ENCODE results near the gene ATP6AP2. TPM values are rescaled to one million over a fixed set of nuclear protein-coding genes. Genes with fewer than 3 reads are reported as not detected.

ATP6AP2 gene
- total RNA-seq, 1 experiment from 2014 or later: 78.7 TPM

DNA sequence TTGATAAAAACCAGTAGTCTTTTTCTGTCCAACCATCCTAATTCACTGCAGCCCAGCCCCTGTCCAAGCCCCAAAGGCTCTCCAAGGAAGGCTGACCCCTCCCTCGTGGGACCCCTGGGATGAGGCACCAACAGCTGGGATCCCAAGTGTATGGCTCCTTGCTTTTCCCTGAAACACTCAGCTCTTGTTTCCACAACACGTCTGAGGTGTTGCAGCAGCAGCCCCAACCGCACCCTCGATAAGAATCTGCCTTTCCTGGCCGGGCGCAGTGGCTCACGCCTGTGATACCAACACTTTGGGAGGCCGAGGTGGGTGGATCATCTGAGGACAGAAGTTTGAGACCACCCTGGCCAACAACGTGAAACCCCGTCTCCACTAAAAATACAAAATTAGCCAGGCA lies 17.0 kb upstream of the ATP6AP2 start:
- TF ChIP-seq, protein P1, sequence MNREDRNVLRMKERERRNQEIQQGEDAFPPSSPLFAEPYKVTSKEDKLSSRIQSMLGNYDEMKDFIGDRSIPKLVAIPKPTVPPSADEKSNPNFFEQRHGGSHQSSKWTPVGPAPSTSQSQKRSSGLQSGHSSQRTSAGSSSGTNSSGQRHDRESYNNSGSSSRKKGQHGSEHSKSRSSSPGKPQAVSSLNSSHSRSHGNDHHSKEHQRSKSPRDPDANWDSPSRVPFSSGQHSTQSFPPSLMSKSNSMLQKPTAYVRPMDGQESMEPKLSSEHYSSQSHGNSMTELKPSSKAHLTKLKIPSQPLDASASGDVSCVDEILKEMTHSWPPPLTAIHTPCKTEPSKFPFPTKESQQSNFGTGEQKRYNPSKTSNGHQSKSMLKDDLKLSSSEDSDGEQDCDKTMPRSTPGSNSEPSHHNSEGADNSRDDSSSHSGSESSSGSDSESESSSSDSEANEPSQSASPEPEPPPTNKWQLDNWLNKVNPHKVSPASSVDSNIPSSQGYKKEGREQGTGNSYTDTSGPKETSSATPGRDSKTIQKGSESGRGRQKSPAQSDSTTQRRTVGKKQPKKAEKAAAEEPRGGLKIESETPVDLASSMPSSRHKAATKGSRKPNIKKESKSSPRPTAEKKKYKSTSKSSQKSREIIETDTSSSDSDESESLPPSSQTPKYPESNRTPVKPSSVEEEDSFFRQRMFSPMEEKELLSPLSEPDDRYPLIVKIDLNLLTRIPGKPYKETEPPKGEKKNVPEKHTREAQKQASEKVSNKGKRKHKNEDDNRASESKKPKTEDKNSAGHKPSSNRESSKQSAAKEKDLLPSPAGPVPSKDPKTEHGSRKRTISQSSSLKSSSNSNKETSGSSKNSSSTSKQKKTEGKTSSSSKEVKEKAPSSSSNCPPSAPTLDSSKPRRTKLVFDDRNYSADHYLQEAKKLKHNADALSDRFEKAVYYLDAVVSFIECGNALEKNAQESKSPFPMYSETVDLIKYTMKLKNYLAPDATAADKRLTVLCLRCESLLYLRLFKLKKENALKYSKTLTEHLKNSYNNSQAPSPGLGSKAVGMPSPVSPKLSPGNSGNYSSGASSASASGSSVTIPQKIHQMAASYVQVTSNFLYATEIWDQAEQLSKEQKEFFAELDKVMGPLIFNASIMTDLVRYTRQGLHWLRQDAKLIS (CRISPR knock-in tag; IDR thresholded peaks at IDR 0.05; ENCODE audit: borderline replicate concordance): no peak
- TF ChIP-seq TP53 (CRISPR knock-in tag; IDR thresholded peaks at IDR 0.05) (no peak), EMX1 (CRISPR knock-in tag; IDR thresholded peaks at IDR 0.05) (no peak), NFATC4 (CRISPR knock-in tag; IDR thresholded peaks at IDR 0.05) (no peak), TEAD1 (CRISPR knock-in tag; IDR thresholded peaks at IDR 0.05) (no peak), NR3C1 (CRISPR knock-in tag; conservative IDR thresholded peaks at IDR 0.05; ENCODE audit: low read depth) (no peak), PRDM15 (CRISPR knock-in tag; IDR thresholded peaks at IDR 0.05) (no peak), PRRX2 (CRISPR knock-in tag; IDR thresholded peaks at IDR 0.05) (no peak)
- TF ChIP-seq, protein P2, sequence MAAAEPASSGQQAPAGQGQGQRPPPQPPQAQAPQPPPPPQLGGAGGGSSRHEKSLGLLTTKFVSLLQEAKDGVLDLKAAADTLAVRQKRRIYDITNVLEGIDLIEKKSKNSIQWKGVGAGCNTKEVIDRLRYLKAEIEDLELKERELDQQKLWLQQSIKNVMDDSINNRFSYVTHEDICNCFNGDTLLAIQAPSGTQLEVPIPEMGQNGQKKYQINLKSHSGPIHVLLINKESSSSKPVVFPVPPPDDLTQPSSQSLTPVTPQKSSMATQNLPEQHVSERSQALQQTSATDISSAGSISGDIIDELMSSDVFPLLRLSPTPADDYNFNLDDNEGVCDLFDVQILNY (CRISPR knock-in tag; IDR thresholded peaks at IDR 0.05): no peak
- H3K4me3 Mint-ChIP-seq: no peak overlapping the region
- no peaks in the 10 kb centered on the region for H3K36me3 Mint-ChIP-seq
- ChIA-PET CTCF (no interaction called here), POLR2A (interaction anchor here (0.6 kb wide), 1 partner anchor 15 kb away, joined by 3 read pairs; no protein-coding TSS in a partner anchor)
- ATAC-seq (no peak), DNase-seq (ENCODE audit: low spot score) (no peak)
- no peaks in the 10 kb centered on the region for H3K9me3 Mint-ChIP-seq
- H3K27ac Mint-ChIP-seq: no peak overlapping the region
- no peaks in the 10 kb centered on the region for H3K4me1 Mint-ChIP-seq
- no peaks in the 10 kb centered on the region for H3K27me3 Mint-ChIP-seq (ENCODE audit: low read depth)

- no peaks in the 10 kb centered on the region for H3K4me1 Mint-ChIP-seq
- H3K27me3 Mint-ChIP-seq (ENCODE audit: low read depth): no peaks in the 10 kb centered on the region
- H3K27ac Mint-ChIP-seq: no peak overlapping the region
- no peaks in the 10 kb centered on the region for H3K36me3 Mint-ChIP-seq
- H3K4me3 Mint-ChIP-seq: no peak overlapping the region
- POLR2A ChIA-PET: no interaction called here
- TF ChIP-seq ZBTB43 (CRISPR knock-in tag; IDR thresholded peaks at IDR 0.05): no peak
- TF ChIP-seq NFATC4 (CRISPR knock-in tag; IDR thresholded peaks at IDR 0.05): no peak
- TF ChIP-seq PREB (CRISPR knock-in tag; IDR thresholded peaks at IDR 0.05; ENCODE audit: borderline replicate concordance): no peak
- TF ChIP-seq ZNF263 (CRISPR knock-in tag; IDR thresholded peaks at IDR 0.05; ENCODE audit: low read depth): no peak
- H3K9me3 Mint-ChIP-seq: no peaks in the 10 kb centered on the region
- ATAC-seq (no peak), DNase-seq (ENCODE audit: low spot score) (no peak)
- CTCF ChIA-PET: no interaction called here
Measured at GRCh38 chrX:40564447-40564846, 16.3 kb upstream of the ATP6AP2 start.
